Duodenal mucosa (tissue), 2 donors: ENCODE measurements around the gene PADI6.
"Not testable (repeated sequence)": the region's sequence is repeated elsewhere in the genome, so short reads cannot be mapped to it uniquely, and the experiment has no call there.

Experiments used
- H3K27ac ChIP-seq: one replicate; pipeline ENCODE4 v1.7.0; 2013; ENCODE audit warnings: low read depth, low read length
- H3K27me3 ChIP-seq, 2 donors: one replicate each; pipeline ENCODE4 v1.7.0; 2013; ENCODE audit warnings: low read length in 2 of 2, control low read depth in 1 of 2; ENCODE audit not compliant: insufficient read depth in 2 of 2, control insufficient read depth in 1 of 2
- H3K36me3 ChIP-seq, 2 donors: one replicate each; pipeline ENCODE4 v1.7.0; 2013; ENCODE audit warnings: low read length in 2 of 2, control low read depth in 1 of 2; ENCODE audit not compliant: insufficient read depth in 2 of 2, control insufficient read depth in 1 of 2
- H3K4me1 ChIP-seq, 2 donors: one replicate each; pipeline ENCODE4 v1.7.0; 2013; ENCODE audit warnings: low read length in 2 of 2, control low read depth in 1 of 2; ENCODE audit not compliant: insufficient read depth in 2 of 2, control insufficient read depth in 1 of 2
- H3K4me3 ChIP-seq, 2 donors: one replicate each; pipeline ENCODE4 v1.7.0; 2013; ENCODE audit warnings: low read length in 2 of 2, low read depth in 1 of 2
- H3K9ac ChIP-seq, 2 donors: one replicate each; pipeline ENCODE4 v1.7.0; 2013; ENCODE audit warnings: low read length in 2 of 2, low read depth in 1 of 2
- H3K9me3 ChIP-seq, 2 donors: one replicate each; pipeline ENCODE4 v1.7.0; 2013; ENCODE audit warnings: low read length in 2 of 2, control low read depth in 1 of 2; ENCODE audit not compliant: control insufficient read depth in 1 of 2

The PADI6 gene

GRCh38 chr1:17345506-17345905, 26.5 kb upstream of the PADI6 start:
- not testable (repeated sequence) for H3K36me3 ChIP-seq, H3K27me3 ChIP-seq, H3K4me3 ChIP-seq, H3K4me1 ChIP-seq, H3K9me3 ChIP-seq, H3K27ac ChIP-seq, H3K9ac ChIP-seq

GRCh38 chr1:17346046-17346789, 25.8 kb upstream of the PADI6 start:
- Histone ChIP-seq H3K4me1 (no peaks in the 10 kb centered on the region), H3K9me3 (no peaks in the 10 kb centered on the region), H3K9ac (no peak overlapping the region), H3K27ac (no peak overlapping the region), H3K36me3 (no peaks in the 10 kb centered on the region), H3K27me3 (no peaks in the 10 kb centered on the region), H3K4me3 (no peak overlapping the region)

GRCh38 chr1:17347769-17348592, 24.0 kb upstream of the PADI6 start:
- no peak overlapping the region for H3K4me3 ChIP-seq
- no peaks in the 10 kb centered on the region for H3K4me1 ChIP-seq
- no peak overlapping the region for H3K27ac ChIP-seq
- H3K9ac ChIP-seq, result no peak overlapping the region
- no peaks in the 10 kb centered on the region for H3K36me3 ChIP-seq
- peaks cover 0 to 1% of the 10 kb centered on the region in 2 donors for H3K27me3 ChIP-seq
- no peaks in the 10 kb centered on the region for H3K9me3 ChIP-seq

GRCh38 chr1:17348593-17349234, 23.3 kb upstream of the PADI6 start:
- Histone ChIP-seq H3K4me3 (no peak overlapping the region), H3K27me3 (peaks cover 0 to 7% of the 10 kb centered on the region in 2 donors), H3K9ac (no peak overlapping the region), H3K9me3 (no peaks in the 10 kb centered on the region), H3K4me1 (no peaks in the 10 kb centered on the region), H3K36me3 (no peaks in the 10 kb centered on the region), H3K27ac (no peak overlapping the region)

GRCh38 chr1:17350083-17350482, 21.9 kb upstream of the PADI6 start:
- no peaks in the 10 kb centered on the region for H3K9me3 ChIP-seq
- H3K36me3 ChIP-seq, result no peaks in the 10 kb centered on the region
- H3K9ac ChIP-seq, result no peak overlapping the region
- H3K4me1 ChIP-seq, result no peaks in the 10 kb centered on the region
- peaks cover 0 to 7% of the 10 kb centered on the region in 2 donors for H3K27me3 ChIP-seq
- H3K27ac ChIP-seq, result no peak overlapping the region
- no peak overlapping the region for H3K4me3 ChIP-seq

- Histone ChIP-seq H3K4me3 (no peak overlapping the region), H3K36me3 (no peaks in the 10 kb centered on the region), H3K27ac (no peak overlapping the region), H3K4me1 (no peaks in the 10 kb centered on the region), H3K9me3 (no peaks in the 10 kb centered on the region), H3K9ac (no peak overlapping the region), H3K27me3 (peaks cover 0 to 7% of the 10 kb centered on the region in 2 donors)
These were observed 21.0 kb upstream of the PADI6 start for GRCh38 chr1:17350928-17351446.

GRCh38 chr1:17351598-17352324, 20.2 kb upstream of the PADI6 start:
- H3K9ac ChIP-seq, result no peak overlapping the region
- H3K36me3 ChIP-seq, result no peaks in the 10 kb centered on the region
- H3K9me3 ChIP-seq, result no peaks in the 10 kb centered on the region
- H3K27ac ChIP-seq, result no peak overlapping the region
- peaks cover 0 to 7% of the 10 kb centered on the region in 2 donors for H3K27me3 ChIP-seq
- H3K4me3 ChIP-seq, result no peak overlapping the region
- H3K4me1 ChIP-seq, result no peaks in the 10 kb centered on the region

- no peaks in the 10 kb centered on the region for H3K36me3 ChIP-seq
- H3K4me3 ChIP-seq, result no peak overlapping the region
- peaks cover 0 to 7% of the 10 kb centered on the region in 2 donors for H3K27me3 ChIP-seq
- H3K27ac ChIP-seq, result no peak overlapping the region
- H3K9ac ChIP-seq, result no peak overlapping the region
- H3K9me3 ChIP-seq, result no peaks in the 10 kb centered on the region
- H3K4me1 ChIP-seq, result no peaks in the 10 kb centered on the region
These were observed 19.5 kb upstream of the PADI6 start for GRCh38 chr1:17352419-17352909.

GRCh38 chr1:17355898-17356297, 16.1 kb upstream of the PADI6 start:
- no peak overlapping the region for H3K4me3 ChIP-seq
- peaks cover 0 to 9% of the 10 kb centered on the region in 2 donors for H3K27me3 ChIP-seq
- no peak overlapping the region for H3K9ac ChIP-seq
- H3K9me3 ChIP-seq, result no peaks in the 10 kb centered on the region
- H3K4me1 ChIP-seq, result no peaks in the 10 kb centered on the region
- no peak overlapping the region for H3K27ac ChIP-seq
- no peaks in the 10 kb centered on the region for H3K36me3 ChIP-seq
